DMS153 treated with DMSO at 0.1 percent for 48 hours (cell line): ENCODE results near the gene RERE.

Source experiments
- DNase-seq: peaks from one replicate; lab custom pipeline; 2025; ENCODE audit not compliant: unreplicated experiment; lab: John Stamatoyannopoulos, UW

RERE gene

GRCh38 chr1:8493916-8494540 is 323.4 kb downstream of the RERE start:
- no peak for DNase-seq

GRCh38 chr1:8487249-8487648 is 330.2 kb downstream of the RERE start:
- DNase-seq: no peak

GRCh38 chr1:8486047-8486446 is 331.4 kb downstream of the RERE start:
- DNase-seq: no peak

- DNase-seq: no peak
Measured at GRCh38 chr1:8483586-8483985, 333.9 kb downstream of the RERE start.

GRCh38 chr1:8482979-8483381 is 334.5 kb downstream of the RERE start:
- no peak for DNase-seq

GRCh38 chr1:8481650-8482380 is 335.6 kb downstream of the RERE start:
- DNase-seq: no peak

- DNase-seq: no peak
Measured at GRCh38 chr1:8478566-8478965, 338.9 kb downstream of the RERE start.

GRCh38 chr1:8477983-8478362 is 339.5 kb downstream of the RERE start:
- DNase-seq: no peak

GRCh38 chr1:8477166-8477982 is 340.1 kb downstream of the RERE start:
- no peak for DNase-seq

- no peak for DNase-seq
Measured at GRCh38 chr1:8476006-8476405, 341.4 kb downstream of the RERE start.

GRCh38 chr1:8474369-8474768 is 343.1 kb downstream of the RERE start:
- no peak for DNase-seq

GRCh38 chr1:8473891-8474300 is 343.5 kb downstream of the RERE start:
- DNase-seq: no peak

- no peak for DNase-seq
Measured at GRCh38 chr1:8473121-8473875, 344.1 kb downstream of the RERE start.

GRCh38 chr1:8472668-8473067 is 344.8 kb downstream of the RERE start:
- DNase-seq: no peak

GRCh38 chr1:8471451-8471850 is 346.0 kb downstream of the RERE start:
- no peak for DNase-seq

GRCh38 chr1:8468751-8469150 is 348.7 kb downstream of the RERE start:
- no peak for DNase-seq

- no peak for DNase-seq
Measured at GRCh38 chr1:8467308-8467707, 350.1 kb downstream of the RERE start.

- no peak for DNase-seq
Measured at GRCh38 chr1:8465692-8466091, 351.7 kb downstream of the RERE start.

- DNase-seq: no peak
Measured at GRCh38 chr1:8465013-8465412, 352.4 kb downstream of the RERE start.

GRCh38 chr1:8464377-8464776 is 353.1 kb downstream of the RERE start:
- DNase-seq: no peak
